Limb (tissue), 2 donors: ENCODE results near the gene SIGMAR1.

ENCODE experiments used
- DNase-seq, 2 donors: peaks; one replicate each; pipeline ENCODE4 v3.0.0-alpha.2; 2016; ENCODE audit errors: extremely low spot score in 2 of 2

SIGMAR1 gene

GRCh38 chr9:34637356-34638137 is at the start of gene SIGMAR1:
Gene SIGMAR1 (minus strand): TSS chr9:34637787. CDS start chr9:34637697, 90 bp downstream.
- peak; percentile 89 to 96 for DNase-seq

- no peak for DNase-seq
Observed at GRCh38 chr9:34686732-34687131, 49.1 kb upstream of the SIGMAR1 start.

- DNase-seq = no peak
Observed at GRCh38 chr9:34686231-34686630, 48.6 kb upstream of the SIGMAR1 start.

DNA sequence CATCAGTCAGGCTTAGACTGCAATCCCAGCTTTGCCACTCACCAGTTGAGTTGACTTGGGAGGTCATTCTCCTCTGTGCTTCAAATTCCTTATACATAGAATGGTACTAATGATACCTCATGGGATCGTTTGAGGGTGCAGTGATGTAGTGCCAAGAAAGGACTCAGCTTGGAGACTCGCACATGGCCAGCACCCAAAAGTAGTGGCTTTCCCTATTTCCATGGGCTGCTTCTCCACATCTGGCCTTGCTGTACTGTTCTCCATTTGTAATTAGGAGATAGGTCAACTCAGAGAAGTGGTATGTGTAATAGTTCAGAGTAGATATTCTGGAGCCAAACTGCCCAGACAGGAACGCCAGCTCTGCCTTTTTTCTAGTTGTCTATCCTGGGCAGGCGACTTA is 48.0 kb upstream of the SIGMAR1 start:
- no peak for DNase-seq

GRCh38 chr9:34684816-34685215 is 47.2 kb upstream of the SIGMAR1 start:
- DNase-seq = no peak

DNA sequence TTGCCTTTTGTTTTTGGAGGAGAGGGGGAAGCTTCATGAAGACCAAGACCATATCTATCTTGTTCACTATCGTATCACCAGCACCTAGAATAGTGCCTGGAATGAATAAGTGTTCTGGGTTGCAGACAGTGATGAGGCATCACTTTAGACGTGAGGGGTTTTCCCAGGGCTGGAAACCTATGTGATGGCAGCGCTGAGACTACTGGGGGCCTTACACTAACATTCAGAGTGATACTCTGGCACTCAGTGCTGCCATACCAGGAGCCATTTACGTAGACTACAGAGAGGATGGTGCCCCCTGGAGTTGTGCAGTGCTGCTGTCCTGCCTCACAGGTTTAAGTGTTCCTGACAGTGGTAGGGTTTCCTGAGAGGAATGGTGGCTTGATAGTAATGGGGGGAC is 46.6 kb upstream of the SIGMAR1 start:
- DNase-seq = no peak

DNA sequence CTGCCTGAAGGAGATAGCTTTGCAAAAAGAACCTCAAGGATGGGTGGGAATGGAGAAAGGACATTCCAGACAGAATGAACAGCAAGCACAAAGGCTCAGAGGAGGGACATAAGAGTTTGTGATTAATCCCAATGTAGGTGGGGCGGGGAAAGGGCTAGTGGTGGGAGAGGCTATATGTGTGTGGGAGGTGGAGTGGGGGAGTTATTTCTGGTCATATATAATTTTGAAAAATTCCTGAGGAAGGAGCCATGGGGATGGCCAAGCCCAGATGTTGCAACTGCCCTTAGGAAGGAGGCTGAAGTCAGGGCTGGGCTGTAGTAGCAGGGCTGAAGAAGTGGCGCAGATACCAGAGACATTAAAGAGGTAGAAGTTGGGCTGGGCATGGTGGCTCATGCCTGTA is 38.3 kb upstream of the SIGMAR1 start:
- DNase-seq = no peak

GRCh38 chr9:34675048-34675714 is 37.6 kb upstream of the SIGMAR1 start:
- peak in 1 of 2 donors; percentile 72 for DNase-seq

GRCh38 chr9:34674440-34674839 is 36.9 kb upstream of the SIGMAR1 start:
- DNase-seq = no peak

DNA sequence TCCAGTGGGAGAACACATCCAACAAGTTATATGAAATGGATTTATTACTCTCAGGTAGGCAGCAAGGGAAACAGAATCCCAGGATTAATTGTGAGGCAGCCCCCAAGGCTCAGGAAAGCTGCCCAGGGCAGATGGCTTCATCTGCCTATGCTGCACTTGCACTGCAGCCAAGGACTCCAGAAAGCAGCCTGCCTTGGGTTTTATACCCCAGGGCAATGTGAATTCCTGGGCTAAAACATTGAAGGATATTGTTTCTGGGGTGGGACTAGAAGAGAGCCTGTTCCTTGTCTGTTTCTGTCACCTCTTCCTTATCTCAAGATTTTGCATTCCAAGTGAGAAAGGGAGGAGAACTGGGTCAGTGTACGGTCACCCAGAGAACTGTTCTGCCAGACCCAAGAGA is 33.7 kb upstream of the SIGMAR1 start:
- DNase-seq = no peak

GRCh38 chr9:34669809-34670562 is 32.4 kb upstream of the SIGMAR1 start:
- no peak for DNase-seq

DNA sequence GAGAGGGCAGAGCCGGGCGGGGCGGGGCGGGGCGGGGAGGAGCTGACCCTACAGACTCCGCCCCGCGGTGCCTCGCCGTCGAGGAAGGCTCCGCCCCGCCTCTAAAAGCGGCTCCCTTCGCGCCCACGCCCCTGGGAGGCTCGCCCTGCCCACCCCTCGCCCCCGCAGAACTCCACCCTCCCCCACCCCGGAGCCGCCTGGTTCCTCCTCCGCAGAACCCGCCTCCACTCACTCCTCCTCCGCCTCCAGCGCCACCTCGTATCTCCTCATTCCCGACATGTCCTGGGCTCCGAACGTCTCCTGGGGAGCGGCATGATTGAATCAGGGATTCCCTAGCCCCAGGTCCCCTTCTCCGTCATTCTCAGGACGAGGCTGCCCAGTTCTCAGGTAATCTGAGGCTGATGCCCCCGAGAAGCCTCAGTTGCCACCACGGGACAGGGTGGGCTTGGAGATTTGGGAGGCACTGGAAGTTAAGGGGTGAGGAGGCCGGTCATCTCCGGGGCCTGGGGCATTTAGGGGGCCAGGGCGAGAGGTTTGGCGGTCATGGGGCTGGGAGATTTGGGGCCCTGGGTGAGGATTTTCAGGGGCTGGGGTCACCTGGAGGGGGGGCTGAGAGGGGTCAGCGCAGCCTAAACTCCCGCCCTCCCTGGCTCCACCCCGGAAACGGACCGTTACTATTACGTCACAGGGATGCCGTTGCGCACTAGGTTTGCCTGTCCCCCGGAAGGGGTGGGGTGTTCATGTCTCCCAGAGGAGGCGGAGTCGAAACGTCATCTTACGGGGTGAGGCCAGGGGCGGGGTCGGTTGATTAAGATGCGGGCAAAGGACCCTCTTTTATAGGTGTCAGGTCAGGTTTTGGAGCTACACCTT is 28.0 kb upstream of the SIGMAR1 start:
- DNase-seq = peak; percentile 94 to 95

DNA sequence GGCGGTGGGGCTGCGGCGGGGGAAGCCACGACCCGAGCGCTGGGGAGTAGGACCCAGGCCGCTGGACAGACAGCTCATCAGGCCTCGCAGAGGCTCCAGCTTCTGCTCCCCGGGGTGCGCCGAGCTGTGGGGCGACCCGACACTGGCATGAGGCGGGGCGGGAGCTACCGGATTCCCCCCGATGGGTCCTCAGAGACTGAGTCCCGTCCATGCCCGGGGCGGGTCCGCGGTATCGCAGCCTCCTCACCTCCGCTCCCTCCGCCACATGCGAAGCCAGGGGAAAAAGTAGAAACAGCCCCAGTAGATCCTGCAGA is 27.4 kb upstream of the SIGMAR1 start:
- DNase-seq = no peak

DNA sequence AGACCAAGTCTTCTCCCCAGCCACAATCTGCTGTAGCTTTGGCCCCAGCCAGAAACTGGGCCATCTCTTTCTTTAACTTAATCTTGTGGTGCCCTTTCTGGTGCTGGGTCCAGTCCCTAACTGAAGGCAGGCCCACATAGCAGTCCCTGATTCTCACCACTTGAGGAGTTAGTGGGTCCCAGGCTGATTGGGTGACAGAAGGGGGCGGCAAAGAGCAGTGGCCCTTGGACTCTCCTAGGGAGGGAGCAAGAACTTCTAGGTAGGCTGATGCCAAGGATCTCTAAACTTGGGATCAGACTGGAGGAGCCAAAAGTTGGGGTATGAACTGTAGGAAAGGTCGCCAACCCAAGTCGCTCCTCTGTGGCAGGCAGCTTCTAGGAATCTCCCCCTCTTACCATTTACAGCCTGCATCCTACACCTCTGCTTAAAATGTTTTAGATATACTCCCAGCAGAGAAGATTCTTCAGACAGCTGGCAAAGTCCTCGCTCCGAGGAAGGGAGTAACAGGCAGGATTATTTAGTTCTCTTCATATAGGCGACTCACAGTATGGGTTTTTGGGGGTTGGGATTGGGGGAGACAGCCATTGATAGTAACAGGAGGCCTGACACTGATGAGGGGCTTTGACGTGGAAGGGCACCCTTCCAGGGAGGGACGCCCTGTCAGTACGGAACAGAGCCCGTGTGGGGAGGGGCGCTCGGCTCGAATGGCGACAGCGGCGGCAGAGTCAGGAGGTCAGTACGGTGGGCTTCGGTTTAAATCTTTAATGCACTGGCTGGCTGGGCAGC is 26.9 kb upstream of the SIGMAR1 start:
- peak; percentile 65 to 83 for DNase-seq

DNA sequence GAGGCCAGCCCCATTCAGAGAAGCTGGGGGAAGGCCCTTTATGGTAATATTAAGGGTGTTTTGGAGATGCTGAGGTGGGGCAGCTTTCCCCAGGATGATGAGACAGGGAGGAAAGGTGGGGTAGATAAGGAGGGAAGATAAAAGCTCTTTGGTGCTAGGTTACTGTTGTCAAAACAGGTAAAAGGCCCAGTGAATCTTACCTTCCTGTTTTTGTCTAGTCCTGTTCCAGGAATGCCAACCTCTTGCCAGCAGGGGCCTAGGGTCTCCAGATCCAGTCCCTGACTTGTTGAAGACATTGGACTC is 25.7 kb upstream of the SIGMAR1 start:
- no peak for DNase-seq

DNA sequence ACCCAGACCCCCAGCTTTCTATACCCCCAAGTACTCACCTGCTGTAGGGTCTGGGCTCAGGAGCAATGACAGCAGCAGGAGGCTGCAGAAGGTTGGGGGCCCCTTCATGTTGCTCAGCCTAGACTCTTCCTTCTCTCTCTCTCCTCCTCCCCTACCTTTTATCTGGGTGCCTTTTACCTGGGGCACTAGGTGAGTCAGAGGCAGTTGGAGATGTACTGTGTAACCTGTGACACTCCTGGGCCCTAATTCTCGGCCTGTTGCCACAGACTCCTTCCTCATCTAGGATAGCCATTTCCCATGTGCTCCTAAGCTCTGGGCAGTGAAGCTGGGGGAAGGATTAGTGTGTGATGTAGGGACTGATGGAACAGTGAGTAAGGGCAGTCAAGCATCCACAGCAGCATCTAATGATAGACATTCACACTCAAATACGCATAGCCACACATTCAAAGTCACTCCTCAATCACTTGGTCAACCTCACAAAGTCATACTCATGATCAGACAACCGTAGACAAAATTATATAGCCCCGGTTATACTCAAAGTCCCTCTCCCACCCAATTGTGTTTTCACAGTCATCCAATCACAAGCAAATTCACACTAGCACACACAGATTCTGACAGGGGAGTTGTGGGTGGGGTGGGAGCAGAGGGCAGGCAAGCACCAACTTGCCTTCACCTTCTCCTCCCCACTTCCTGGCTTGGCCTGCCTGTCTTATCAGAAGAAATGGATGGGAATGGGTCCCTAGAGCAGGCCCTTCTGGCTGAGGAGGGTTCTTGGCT is 25.1 kb upstream of the SIGMAR1 start, which contains the start of gene CCL27:
CCL27 (minus strand) TSS at position 132 of the 777 bp plus-strand sequence; CDS start at position 108, 24 bp downstream.
- DNase-seq = no peak

- DNase-seq = no peak
Observed at GRCh38 chr9:34659592-34660253, 22.1 kb upstream of the SIGMAR1 start.

DNA sequence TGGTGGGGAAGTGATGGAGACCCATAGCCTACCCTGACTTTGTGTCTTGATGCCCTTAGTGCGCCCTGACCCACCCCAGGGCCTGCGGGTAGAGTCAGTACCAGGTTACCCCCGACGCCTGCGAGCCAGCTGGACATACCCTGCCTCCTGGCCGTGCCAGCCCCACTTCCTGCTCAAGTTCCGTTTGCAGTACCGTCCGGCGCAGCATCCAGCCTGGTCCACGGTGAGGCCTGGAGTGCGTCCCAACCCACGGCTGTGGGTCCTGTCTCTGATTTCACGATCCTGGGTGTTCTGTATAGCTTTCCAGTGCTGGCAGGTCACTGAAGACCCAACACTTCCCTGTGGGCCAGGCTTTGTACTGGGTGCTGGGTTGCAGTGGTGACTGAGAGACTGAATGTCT is 20.9 kb upstream of the SIGMAR1 start:
- no peak for DNase-seq

- DNase-seq = no peak
Observed at GRCh38 chr9:34656992-34657391, 19.4 kb upstream of the SIGMAR1 start.
